NCI-H524 (cell line): ENCODE results near the gene TGFB1I1.
A peak's percentile ranks its signal among the peaks of the same experiment; 100 is the strongest.
"Not testable (repeated sequence)": the region's sequence is repeated elsewhere in the genome, so short reads cannot be mapped to it uniquely, and the experiment has no call there.

Source experiments
- DNase-seq, 2 experiments: peaks; one replicate each; lab custom pipeline; 2025; lab: John Stamatoyannopoulos, UW

The TGFB1I1 gene

DNA sequence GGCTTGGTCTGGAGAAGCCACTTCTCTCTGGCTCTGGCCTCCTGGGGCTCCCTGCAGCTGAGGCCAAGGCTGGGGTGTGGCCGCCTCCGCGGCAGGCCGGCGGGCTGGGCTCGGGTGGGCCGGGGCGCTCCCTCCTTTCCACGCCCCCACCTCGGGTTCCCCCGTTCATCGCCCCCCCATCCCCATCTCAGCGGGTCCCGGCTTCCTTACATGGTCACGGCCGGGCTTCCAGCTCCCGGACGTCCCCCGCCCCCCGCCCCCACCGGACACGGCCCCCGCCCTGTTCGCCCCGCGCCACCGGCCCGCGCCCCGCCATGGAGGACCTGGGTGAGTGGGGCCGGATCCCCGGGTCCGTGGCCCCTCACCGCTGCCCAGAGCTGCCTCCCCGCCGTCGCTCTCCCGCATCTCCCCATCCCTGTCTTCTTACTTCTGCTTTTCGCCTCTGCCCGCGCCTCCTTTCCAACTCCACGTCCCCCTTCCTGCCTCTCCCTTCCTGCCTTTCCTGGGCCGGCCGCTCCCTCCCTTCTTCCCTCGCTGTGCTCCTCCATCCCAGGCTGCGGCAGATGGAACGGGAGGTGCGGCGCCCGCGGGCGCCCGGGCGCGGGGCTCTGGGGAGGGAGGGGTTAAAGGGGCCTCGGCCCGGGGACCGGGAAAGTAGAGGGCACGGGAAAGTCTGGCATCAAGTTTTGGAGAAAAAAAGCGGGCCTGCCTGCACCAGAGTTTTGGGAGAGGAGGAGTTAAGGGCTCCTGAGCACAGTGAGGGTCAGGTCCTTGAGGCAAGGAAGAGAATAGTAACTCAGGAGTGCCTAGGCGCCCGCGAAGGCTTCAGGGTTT, at the start of gene TGFB1I1:
TSS of gene TGFB1I1 (plus strand) at position 278 of the 834 bp plus-strand sequence. CDS start at position 315, 37 bp downstream.
- DNase-seq = peak in 1 of 2 experiments; percentile 36

DNA sequence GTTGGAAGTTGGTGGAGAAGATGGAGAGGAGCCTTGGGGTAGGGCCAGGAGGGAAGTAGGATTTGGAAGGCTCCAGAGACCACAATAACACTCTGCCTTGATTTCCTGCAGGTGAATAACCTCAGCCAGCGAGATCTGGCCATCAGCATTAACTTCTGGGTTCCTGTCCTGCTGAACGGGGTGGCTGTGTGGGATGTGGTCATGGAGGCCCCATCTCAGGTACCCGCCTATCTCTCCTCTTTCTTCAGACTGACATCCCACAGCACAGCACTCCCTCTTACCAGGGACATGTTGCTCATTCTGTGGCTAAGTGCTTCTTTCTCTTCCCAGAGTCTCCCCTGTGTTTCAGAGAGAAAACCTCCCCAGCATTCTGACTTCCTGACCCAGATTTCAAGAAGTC, 48.7 kb upstream of the TGFB1I1 start:
- no peak for DNase-seq

DNA sequence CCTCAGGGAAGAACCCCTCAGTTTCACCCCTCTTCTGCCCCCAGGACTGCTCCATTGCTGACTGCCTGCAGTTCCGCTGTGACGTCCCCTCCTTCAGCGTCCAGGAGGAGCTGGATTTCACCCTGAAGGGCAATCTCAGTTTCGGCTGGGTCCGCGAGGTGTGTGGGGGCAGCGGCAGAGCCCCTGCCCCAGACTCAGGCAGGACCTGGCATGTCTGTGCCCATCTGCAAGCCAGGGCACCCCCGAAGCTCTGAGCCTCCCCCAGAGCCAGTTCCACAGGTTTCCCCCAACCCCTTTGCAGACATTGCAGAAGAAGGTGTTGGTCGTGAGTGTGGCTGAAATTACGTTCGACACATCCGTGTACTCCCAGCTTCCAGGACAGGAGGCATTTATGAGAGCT, 48.2 kb upstream of the TGFB1I1 start:
- no peak for DNase-seq

DNA sequence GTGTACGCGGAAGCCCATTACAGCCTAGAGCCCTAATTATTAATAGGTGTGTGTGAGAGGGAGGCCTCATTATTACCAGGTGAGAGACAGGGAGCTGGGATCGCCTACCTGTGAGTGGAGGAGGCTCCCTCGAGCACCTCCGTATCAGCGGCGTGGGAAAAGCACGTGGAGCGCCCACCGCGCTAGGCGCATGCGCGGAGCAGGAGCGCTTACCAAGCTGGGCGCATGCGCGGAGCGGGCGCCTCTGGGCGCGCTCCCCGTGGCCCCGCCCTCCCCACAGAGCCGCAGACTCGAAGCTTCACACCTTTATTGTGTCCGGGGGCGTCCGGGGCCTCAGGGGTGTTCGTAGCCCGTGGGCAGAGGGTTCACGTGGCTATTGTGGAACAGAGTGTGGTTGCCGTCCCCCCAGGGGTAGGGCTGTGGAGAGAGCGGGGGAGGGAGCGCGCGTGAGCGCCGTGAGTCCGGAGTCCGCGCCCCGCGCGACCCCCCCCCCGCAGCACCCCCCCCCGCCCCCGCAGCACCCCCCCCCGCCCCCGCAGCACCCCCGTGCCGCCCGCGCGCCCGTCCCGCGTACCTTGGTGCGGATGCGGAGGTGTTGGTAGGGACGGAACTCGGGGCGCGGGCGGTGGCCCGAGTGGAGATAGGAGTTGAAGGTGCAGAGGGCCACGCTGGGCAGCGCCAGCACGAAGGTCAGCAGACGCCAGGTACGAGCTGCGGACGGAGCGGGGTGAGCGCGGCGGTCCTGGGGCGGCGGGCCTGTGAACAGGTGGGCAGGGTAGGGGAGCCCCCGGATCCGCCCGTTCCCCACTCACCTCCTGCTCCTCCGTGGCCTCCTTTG, 44.3 kb upstream of the TGFB1I1 start:
- DNase-seq = no peak

DNA sequence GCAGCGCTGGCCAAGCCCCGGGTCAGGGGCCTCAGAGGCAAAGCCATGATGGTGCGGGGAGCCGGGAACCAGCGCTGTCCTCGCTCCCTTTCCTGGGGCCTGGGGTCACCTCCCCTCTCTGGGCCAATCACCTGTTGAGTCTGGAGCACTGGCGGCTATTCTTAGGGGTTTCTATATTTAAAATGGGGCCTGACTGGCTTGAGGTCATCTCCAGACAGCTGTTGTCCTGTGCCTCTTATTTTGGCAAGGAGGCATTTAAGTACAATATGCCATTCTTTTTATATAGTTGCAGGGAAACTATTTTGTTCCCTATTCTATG, 43.7 kb upstream of the TGFB1I1 start, which contains the start of gene COX6A2:
TSS of gene COX6A2 (minus strand) at position 82 of the 319 bp plus-strand sequence. CDS start at position 47, 35 bp downstream.
- no peak for DNase-seq

DNA sequence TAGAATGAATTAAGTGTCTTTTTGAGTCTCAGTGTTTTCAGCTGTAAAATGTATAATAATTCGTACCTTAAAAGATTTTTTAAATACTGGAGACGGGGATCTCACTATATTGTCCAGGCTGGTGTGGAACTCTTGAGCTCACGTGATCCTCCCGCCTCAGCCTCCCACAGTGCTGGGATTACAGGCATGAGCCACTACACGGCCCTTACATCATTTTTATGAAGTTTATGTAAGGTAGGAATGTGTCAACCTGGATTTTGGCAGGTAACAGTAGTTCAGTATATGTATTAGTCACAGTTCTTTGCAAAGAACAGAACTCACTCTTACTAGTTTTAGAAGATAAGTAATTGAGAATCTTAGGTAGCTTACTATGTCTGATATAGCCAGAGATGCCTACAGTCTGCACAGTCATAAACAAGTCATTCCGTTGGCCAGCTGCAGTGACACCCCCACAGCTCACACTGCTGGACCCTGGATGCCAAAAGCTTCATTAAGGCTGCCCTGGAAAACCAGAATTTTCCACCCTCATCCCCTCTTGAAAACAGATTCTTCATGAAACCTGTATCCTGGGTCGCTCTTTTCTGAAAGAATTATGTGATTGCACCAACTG, 43.2 kb upstream of the TGFB1I1 start:
- DNase-seq = no peak

DNA sequence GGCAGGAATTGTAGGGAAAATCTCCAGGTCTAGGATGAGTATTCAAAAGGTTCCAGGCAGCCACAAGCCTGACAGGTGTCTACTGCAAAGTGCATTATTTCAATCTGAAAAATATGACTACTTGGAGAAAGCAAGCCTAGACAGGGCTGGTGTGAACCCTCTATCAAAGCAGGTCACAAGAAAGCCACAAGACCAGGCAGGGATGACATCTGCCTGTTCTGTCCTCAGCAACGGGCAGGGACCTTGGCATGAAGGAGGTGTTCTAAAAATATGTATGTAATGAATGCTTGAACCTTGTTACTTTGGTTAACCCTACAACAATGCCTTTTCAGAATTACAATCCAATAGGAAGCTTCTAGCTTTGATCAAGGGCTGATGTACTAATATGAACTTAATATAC, 42.6 kb upstream of the TGFB1I1 start:
- no peak for DNase-seq

DNA sequence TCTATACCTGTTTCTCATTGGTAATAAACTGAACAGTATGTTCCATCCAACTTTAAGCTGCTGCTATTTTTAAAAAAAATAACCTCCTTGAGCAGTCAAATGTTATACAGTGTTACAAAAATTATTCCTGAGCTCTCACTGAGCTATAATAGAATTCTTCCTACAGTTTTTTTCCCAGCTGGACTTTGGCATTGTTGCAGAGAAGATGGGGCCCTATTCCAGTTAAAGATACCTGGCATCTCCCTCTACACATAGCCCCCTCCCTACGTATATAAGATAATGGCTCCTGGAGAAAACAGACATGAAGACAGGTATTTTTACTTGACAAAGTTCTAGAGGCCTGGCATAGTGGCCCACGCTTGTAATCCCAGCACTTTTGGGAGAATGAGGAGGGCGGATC, 42.2 kb upstream of the TGFB1I1 start:
- no peak for DNase-seq

DNA sequence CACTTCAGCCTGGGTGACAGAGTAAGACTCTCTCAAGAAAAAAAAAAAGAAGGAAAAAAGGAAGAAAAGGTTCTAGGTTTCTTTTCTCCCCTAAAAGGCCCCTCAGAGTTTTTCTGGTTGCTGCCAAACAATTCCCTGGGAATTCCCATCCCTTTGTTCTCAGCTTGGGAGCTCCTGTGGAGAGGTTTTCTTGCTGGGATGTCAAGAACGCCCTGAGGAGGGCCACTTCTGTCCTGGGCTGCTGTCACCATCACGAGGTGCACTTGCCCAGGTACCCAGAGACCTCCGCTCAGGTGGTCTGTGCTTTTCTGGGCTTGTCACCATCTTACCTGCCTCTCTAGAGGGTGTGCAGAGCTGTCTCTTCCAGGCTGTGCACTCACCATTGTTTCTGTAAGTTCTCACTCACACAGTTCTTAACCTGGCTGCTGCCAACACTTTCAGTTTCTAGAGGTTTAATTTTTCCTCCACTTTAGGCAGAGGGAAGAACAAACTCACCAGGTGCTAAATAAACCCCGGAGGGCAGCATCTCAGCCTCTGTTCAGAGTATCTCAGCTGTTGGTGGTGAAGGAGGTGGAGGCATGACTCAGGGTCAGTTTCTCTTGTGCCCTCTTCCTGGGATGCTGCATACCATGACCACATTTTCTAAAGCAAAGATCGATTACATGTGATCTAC, 41.4 kb upstream of the TGFB1I1 start:
- DNase-seq = no peak

DNA sequence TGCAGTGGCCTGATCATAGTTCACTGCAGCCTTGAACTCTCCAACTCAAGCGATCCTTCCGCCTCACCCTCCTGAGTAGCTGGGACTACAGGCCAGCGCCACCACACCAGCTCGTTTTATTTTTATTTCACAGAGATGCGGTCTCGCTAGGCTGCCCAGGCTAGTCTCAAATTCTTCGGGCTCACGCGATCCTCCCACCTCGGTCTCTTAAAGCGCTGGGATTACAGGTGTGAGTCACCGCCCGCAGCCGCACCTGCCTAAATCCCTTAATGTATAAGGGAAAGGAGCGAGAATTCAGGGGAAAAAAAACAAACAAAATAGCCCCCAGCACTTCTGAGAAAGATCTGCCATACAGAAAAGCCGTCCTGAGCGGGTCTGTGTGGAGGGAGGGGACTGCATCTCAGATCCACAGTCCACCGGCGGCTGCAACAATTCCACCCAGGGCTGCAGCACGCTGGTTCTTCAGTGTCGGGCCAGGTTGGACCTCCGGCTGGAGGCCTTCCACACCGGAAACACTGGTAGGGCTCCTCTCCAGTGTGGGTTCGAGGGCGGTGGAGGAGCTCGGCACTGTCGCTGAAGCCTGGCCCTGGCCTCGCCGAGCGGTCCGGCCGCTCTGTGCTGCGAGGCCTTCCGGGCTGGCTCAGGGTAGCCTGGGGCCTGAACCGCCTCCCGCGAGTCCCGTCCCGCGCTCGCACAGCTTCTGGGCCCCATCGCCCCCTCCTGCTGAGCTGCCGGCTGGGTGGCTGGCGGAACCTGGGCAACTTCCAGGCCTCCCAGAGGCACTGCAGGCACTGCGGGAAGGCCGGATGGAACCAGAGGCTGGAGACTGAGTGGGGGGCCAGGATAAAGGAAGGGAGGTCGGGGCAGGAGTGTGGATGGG, 36.4 kb upstream of the TGFB1I1 start:
- no peak for DNase-seq

DNA sequence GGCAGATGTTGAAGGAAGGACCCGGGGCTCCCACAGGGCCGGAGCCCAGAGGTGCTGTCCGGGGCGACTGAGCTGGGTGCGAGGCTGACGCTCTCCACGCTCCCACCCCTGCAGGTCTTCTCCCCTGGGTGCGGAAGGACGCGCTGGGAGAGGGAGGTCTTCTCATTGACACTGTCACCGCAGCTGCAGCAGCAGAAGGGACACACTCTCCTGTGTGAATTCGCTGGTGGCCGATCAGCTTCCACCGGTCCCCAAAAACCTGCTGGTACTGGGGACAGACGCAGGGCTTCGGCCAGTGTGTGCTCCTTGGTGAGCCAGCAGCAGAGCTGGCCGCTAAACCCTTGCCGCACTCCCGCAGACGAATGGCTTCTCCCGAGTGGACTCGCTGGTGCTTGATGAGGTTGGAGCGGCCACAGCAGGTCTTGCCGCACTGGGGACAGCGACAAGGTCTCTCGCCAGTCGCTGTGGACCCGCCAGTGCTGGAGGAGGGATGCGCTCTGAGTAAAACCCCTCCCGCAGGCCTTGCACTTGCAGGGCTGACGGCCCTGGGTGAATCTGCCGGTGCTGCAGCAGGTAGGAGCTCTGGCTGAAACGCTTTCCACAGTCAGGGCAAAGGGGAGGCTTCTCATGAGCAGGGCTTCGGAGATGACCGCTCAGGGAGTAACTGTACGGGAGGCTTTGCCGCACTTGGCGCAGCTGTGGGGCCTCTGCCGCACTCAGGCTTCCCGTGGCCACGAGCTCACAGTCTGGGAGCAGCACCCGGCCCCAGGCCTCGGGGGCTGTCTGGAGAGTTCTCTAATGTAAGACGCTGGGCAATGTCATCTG, 35.5 kb upstream of the TGFB1I1 start:
- no peak for DNase-seq

DNA sequence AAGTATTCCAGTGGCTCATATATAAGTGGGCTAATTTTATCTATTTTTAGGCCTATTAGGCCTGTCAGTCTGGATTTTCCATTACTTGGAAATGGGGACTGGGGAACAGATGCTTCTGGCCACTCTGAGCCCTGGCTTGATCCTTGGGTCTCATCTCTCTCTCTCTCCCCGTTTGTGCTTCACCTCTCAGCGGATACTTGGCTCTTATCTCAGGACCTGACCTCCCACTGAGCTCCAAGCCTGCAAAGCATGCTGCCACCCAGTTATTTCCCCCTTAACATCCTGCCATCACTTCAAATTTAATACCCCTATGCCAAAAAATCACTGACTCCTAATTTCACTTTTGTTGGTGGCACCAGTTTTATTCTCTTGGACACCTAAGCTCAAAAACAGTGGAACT, 33.5 kb upstream of the TGFB1I1 start:
- DNase-seq = no peak

DNA sequence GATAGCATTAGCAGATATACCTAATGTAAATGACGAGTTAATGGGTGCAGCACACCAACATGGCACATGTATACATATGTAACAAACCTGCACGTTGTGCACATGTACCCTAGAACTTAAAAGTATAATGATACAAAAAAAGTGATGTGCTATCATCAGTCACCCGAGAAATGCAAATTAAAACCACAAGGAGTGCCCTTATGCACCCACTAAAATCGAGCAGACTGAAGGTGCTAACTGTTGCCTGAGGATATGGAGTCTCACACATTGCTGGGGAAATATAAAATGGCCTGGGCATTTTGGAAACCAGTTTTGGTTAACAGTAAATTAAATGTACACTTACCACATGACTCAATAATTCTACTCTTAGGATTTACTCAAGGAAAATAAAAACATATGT, 32.9 kb upstream of the TGFB1I1 start:
- DNase-seq = not testable (repeated sequence)

DNA sequence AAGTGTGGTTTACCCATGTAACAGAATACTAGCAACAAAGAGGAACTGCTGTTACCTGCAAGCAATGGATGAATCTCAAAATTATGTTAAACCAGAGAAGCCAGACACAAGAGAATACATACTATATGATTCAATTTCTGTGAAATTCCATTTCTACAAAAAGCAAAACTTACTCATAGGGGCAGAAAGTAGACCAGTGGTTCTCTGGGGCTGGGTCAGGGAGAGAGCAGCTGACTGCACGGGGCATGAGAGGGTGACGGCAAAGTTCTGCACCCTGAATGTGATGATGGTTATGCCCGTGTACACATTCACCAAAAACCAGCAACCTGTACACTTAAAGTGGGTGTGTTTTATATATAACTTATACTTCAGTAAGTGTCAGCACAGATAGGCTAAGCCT, 32.4 kb upstream of the TGFB1I1 start:
- DNase-seq = no peak

DNA sequence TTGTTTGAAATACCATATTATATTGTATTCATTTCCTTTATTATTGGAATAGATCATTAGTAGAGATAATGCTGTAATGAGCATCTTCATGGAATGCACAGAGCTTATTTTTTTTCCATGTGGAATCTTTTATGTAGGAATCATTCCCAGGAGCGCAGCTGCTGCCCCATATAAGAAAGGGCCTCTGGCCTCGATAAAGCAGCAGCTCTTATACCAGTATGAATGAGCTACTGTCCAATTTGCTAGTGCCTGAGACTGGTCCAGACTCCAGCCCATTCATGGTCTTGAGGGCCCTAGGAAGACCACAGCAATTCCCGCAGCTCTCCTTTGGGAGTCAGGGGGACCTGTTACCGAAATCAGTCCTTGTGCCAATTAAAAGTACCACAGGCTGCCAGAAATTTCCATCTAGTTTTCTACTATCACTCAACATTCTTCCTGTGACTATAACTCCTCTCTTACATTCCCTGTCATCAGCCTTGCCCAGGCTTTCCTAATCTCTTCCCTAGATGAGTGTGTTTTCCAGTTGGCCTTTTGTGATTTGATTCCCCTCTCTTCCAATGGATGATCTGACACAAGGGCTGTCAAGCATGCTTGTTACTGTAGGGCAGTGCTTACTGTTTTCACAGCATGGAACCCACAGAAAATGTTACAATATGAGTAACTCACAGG, 31.3 kb upstream of the TGFB1I1 start:
- no peak for DNase-seq

DNA sequence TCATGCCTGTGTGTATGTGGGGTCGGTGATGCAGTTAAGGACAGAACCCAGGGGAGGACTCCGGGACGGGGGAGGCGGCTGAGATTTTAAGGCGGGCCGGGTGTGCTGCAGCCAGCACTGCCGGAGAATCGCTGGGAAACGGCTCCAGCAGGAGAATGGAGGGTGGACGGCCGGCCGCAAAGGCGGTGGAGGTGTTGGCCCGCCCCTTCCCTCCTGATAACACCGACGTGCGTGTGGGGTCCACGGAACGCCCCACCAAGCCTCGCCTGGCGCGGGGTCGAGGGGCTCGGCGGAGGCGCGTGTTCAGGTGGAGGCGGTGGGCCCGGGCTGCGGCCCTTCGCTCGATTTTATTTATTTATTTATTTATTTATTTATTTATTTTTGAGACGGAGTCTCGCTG, 30.0 kb upstream of the TGFB1I1 start:
- no peak for DNase-seq

DNA sequence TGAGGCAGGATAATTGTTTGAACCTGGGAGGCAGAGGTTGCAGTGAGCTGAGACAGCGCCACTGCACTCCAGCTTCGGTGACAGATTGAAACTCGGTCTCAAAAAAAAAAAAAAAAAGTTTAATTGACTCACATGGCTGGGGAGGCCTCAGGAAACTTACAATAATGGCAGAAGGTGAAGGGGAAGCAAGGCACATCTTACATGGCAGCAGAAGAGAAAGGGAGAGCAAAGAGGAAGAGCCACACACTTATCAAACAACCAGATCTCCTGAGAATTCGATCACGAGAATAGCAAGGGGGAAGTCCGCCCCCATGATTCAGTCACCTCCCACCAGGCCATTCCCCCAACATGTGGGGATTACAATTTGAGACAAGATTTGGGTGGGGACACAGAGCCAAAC, 26.0 kb upstream of the TGFB1I1 start:
- DNase-seq = not testable (repeated sequence)

DNA sequence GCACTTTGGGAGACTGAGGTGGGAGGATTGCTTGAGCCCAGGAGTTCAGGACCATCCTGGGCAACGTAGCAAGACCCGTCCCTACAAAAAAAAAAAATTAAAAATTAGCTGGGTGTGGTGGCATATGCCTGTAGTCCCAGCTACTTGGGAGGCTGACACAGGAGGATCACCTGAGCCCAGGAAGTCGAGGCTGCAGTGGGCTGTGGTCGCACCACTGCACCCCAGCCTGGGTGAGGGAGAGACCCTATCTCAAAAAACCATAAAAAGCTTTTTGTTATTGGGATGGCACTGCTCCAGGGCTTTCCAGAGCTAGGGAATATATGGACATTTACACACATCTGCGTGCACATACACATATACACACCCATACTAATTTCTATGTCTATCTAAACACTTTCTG, 20.8 kb upstream of the TGFB1I1 start:
- no peak for DNase-seq

DNA sequence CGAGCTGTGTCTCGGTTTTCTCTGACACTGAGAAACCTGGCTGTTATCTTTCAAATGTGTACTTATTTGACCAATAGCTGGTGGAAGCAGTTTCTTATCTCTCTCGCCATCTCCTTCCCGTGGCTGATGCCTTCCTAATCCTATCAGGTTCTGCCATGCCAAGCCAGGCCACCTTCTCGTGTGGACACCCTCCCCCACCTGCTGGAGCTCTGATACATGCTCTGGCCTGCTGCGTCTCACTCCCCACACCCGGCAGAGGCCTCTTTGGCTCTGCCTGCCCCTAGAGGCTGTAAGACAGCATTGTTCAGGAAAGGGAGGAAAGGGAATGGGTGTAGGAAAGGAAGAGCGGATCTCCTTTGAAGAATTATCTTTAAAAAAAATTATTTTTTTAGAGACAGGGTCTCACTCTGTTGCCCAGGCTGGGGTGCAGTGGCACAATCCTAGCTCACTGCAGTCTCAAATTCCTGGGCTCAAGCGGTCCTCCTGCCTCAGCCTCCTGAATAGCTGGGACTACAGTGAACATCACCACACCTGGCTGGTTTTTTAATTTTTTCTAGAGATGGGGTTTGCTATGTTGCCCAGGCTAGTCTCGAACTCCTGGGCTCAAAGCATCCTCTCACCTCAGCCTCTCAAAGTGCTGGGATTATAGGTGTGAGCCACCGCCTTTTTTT, 20.1 kb upstream of the TGFB1I1 start:
- peak; percentile 37 to 82 for DNase-seq
